Epithelial cell of umbilical artery (primary cell): ENCODE measurements around the gene MYL9. TPM values are rescaled to one million over a fixed set of nuclear protein-coding genes. Genes with fewer than 3 reads are reported as not detected.

ENCODE experiments used
- total RNA-seq: library from RNA; depleted of rRNA; stranded (reverse); fragments of >200 nt; gene quantifications from 2 replicates; pipeline ENCODE4 v1.2.3, GENCODE V29; 2014

Gene MYL9
- 1.7 and 1.9 TPM in 2 replicates for total RNA-seq

DNA sequence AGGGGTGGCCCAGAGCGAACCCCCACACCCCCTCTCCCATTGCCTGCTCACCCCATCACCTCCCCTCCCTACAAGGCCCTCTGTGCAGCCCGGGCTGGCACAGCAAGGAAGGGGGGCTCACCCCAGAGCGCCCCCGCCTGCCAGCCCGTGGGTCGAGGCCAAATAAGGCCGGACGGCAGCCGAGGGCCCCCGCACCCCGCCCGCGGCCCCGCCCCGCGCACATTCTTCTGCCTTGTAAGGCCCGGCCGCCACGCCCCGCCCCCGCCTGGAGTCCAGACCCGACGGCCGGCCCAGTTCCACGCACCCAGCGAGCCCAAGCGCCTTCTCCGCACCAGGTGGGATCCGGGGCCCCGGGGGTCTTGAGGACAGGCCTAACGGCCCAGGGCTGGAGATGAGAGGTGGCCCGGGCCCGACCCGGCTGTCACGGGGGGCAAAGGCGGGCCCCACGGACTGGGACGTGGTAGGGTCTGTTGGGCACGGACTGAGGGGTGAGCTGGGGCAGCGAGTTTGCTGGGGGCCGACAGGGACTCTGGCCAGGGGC lies at the start of gene MYL9:
TSS of gene MYL9 (plus strand) at position 293 of the 541 bp plus-strand sequence. CDS start 3,366 bp downstream, outside the sequence.

DNA sequence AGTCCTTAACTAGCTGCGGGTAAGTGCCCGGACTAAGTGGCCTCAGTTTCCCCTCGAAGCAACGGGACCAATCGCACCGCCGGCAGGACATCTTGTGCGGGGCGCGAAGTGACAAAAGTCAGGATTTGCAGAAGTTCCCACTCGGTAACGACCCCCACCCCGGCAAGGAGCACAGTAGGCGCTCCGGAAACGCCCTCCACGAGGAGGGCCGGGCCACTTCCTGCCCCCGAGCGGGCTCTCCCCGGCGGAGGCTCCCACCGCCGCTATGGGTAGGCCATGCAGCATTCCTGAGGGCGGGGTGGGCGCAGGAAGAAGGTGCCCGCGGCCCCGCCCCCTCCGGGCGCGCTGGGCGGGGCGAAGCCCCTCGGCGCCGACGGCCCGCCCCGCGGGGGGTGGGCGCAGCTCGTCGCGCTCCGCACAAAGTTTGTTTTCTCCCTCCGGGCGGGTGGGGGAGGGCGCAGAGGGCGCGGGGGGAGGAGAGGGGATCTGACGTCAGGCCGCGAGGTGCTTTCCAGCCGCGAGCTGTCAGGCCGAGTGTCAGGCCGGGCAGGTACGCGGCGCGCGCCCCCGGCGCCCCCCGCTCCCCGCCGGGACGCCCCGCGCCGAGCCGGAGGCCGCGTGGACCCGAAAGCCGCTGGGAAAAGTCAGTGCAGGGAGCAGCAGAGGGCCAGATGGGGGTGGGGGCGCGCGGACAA lies 31.9 kb downstream of the MYL9 start, which contains the start of gene TGIF2:
TSS of gene TGIF2 (plus strand) at position 495 of the 695 bp plus-strand sequence. CDS start 5,178 bp downstream, outside the sequence.

Other genes starting within 250 kb of the MYL9 start
- 7.0 and 8.1 TPM in 2 replicates for gene DLGAP4, start 235.2 kb upstream of the MYL9 start, total RNA-seq
- 21.4 and 22.5 TPM in 2 replicates for gene TGIF2, start 32.1 kb downstream of the MYL9 start, total RNA-seq
- 88.7 and 160 TPM in 2 replicates for gene RAB5IF, start 64.3 kb downstream of the MYL9 start, total RNA-seq
- not detected in 2 replicates for gene SLA2, start 104.7 kb downstream of the MYL9 start, total RNA-seq
- 15.3 and 22.6 TPM in 2 replicates for gene NDRG3, start 204.6 kb downstream of the MYL9 start, total RNA-seq
- 19.2 and 28.1 TPM in 2 replicates for gene DSN1, start 232.2 kb downstream of the MYL9 start, total RNA-seq